ENCODE results near the gene RBM3.

GRCh38 chrX:48532161-48532560 is 42.1 kb upstream of the RBM3 start:
- TF ChIP-seq FOSL1 (IDR thresholded peaks at IDR 0.05; ENCODE audit: insufficient read depth, low read depth, low read length) = no peak
- TF ChIP-seq SIRT6 (IDR thresholded peaks at IDR 0.05; ENCODE audit: low read length) = no peak
- TF ChIP-seq CTCF (IDR thresholded peaks at IDR 0.05; ENCODE audit: control extremely low read depth in 1 of 3, insufficient read depth in 1 of 3, low read depth in 1 of 3, low read length in 3 of 3) = no peak
- no peak for TF ChIP-seq RBBP5 (IDR thresholded peaks at IDR 0.05; ENCODE audit: borderline replicate concordance, low read depth, low read length)
- TF ChIP-seq MAX (IDR thresholded peaks at IDR 0.05) = no peak
- TF ChIP-seq EP300 (IDR thresholded peaks at IDR 0.05; ENCODE audit: borderline replicate concordance in 1 of 2, low read depth in 2 of 2, low read length in 2 of 2) = no peak
- no peak for TF ChIP-seq TBP (IDR thresholded peaks at IDR 0.05; ENCODE audit: low read depth, low read length)
- no peak for TF ChIP-seq POLR2A (IDR thresholded peaks at IDR 0.05; ENCODE audit: control extremely low read depth in 1 of 2, low read depth in 2 of 2, low read length in 2 of 2)
- TF ChIP-seq SP4 (IDR thresholded peaks at IDR 0.05; ENCODE audit: low read length) = no peak
